Smooth muscle cell (in vitro differentiated cells): ENCODE data around the gene ECHDC3. TPM values are rescaled to one million over a fixed set of nuclear protein-coding genes. Genes with fewer than 3 reads are reported as not detected.

Source experiments
- DNase-seq: peaks from one replicate; lab custom pipeline; 2025; ENCODE audit not compliant: unreplicated experiment; lab: John Stamatoyannopoulos, UW
- H2AFZ ChIP-seq: fragments of 200-600 bp; sonication (generic); 2 replicates; pipeline ENCODE4 v1.6.0; 2016; ENCODE audit warnings: antibody characterized with exemption, low read depth, mild to moderate bottlenecking
- H3F3A ChIP-seq: fragments of 200-600 bp; sonication (generic); 2 replicates; pipeline ENCODE4 v1.6.0; 2017; ENCODE audit warnings: antibody characterized with exemption, low read depth
- H3K27ac ChIP-seq: fragments of 200-600 bp; sonication (generic); 2 replicates; pipeline ENCODE4 v1.5.1; 2016; ENCODE audit warnings: low read depth, mild to moderate bottlenecking
- H3K27me3 ChIP-seq: fragments of 200-600 bp; sonication (generic); 2 replicates; pipeline ENCODE4 v1.6.1; 2016; ENCODE audit warnings: low read depth, mild to moderate bottlenecking
- H3K36me3 ChIP-seq: fragments of 200-600 bp; sonication (generic); 2 replicates; pipeline ENCODE4 v1.5.1; 2016; ENCODE audit warnings: low read depth
- H3K4me1 ChIP-seq: fragments of 200-600 bp; sonication (generic); 2 replicates; pipeline ENCODE4 v1.5.1; 2016; ENCODE audit warnings: low read depth
- H3K4me2 ChIP-seq: fragments of 200-600 bp; sonication (generic); 2 replicates; pipeline ENCODE4 v1.6.0; 2016; ENCODE audit warnings: mild to moderate bottlenecking
- H3K4me3 ChIP-seq: fragments of 200-600 bp; sonication (generic); 2 replicates; pipeline ENCODE4 v1.5.1; 2016; ENCODE audit warnings: mild to moderate bottlenecking
- H3K79me2 ChIP-seq: fragments of 200-600 bp; sonication (generic); 2 replicates; pipeline ENCODE4 v1.6.0; 2016; ENCODE audit warnings: low read depth, mild to moderate bottlenecking
- H3K9ac ChIP-seq: fragments of 200-600 bp; sonication (generic); 2 replicates; pipeline ENCODE4 v1.6.0; 2016; ENCODE audit warnings: low read depth
- H3K9me3 ChIP-seq: fragments of 200-600 bp; sonication (generic); replicated peaks from 2 replicates; pipeline ENCODE4 v1.5.1; 2016; ENCODE audit warnings: low read depth
- H4K20me1 ChIP-seq: fragments of 200-600 bp; sonication (generic); 2 replicates; pipeline ENCODE4 v1.6.0; 2016; ENCODE audit warnings: low read depth
- CTCF ChIP-seq: fragments of 200-600 bp; sonication (generic); IDR thresholded peaks from 2 replicates; pipeline ENCODE4 v1.5.1; 2017; ENCODE audit warnings: borderline replicate concordance, mild to moderate bottlenecking, antibody characterized with exemption; ENCODE audit not compliant: insufficient read depth, poor library complexity, severe bottlenecking
- WGBS: methylation state at CpG from one replicate; pipeline ENCODE4 v1.1.7; 2016; ENCODE audit warnings: low lambda C conversion rate; 5-methylcytosine and 5-hydroxymethylcytosine counted together
- polyA plus RNA-seq: library from polyadenylated mRNA; unstranded; fragments of >200 nt; fragmentation: Nextera tagmentation; extraction: Ambion mirVana; gene quantifications from 2 replicates; pipeline ENCODE4 v1.2.1, GENCODE V29; 2016
- total RNA-seq: library from RNA; depleted of rRNA; stranded (reverse); fragments of >200 nt; gene quantifications from 2 replicates; pipeline ENCODE4 v1.2.3, GENCODE V29; 2014

ECHDC3 gene
- total and polyA plus RNA-seq, 2 experiments from 2014 or later: 8.7 to 10.2 TPM

- Histone ChIP-seq H3K4me3 (no peak overlapping the region), H3K4me1 (no peaks in the 10 kb centered on the region), H3K36me3 (no peaks in the 10 kb centered on the region), H3K9ac (no peak overlapping the region), H3F3A (no peaks in the 10 kb centered on the region), H3K4me2 (no peak overlapping the region), H3K9me3 (no peaks in the 10 kb centered on the region), H3K79me2 (no peaks in the 10 kb centered on the region), H4K20me1 (no peaks in the 10 kb centered on the region), H3K27me3 (no peaks in the 10 kb centered on the region), H2AFZ (no peak overlapping the region), H3K27ac (no peak overlapping the region)
- WGBS: 92% methylated on average over 16 of the region's 16 CpGs
- DNase-seq: no peak
- TF ChIP-seq CTCF: no peak
Measured at GRCh38 chr10:11804336-11804735, 62.2 kb downstream of the ECHDC3 start.

GRCh38 chr10:11805792-11806191 is 63.6 kb downstream of the ECHDC3 start:
- Histone ChIP-seq H3K27ac (no peak overlapping the region), H3K9me3 (no peaks in the 10 kb centered on the region), H3K36me3 (no peaks in the 10 kb centered on the region), H4K20me1 (no peaks in the 10 kb centered on the region), H3K4me1 (no peaks in the 10 kb centered on the region), H3K79me2 (no peaks in the 10 kb centered on the region), H2AFZ (no peak overlapping the region), H3K4me3 (no peak overlapping the region), H3K9ac (no peak overlapping the region), H3F3A (no peaks in the 10 kb centered on the region), H3K4me2 (no peak overlapping the region), H3K27me3 (no peaks in the 10 kb centered on the region)
- no peak for TF ChIP-seq CTCF
- WGBS: 80% methylated on average over 4 of the region's 4 CpGs
- DNase-seq: no peak

- Histone ChIP-seq H3F3A (no peaks in the 10 kb centered on the region), H3K27me3 (no peaks in the 10 kb centered on the region), H3K4me1 (no peaks in the 10 kb centered on the region), H3K79me2 (no peaks in the 10 kb centered on the region), H3K36me3 (no peaks in the 10 kb centered on the region), H3K4me3 (no peak overlapping the region), H4K20me1 (no peaks in the 10 kb centered on the region), H3K27ac (no peak overlapping the region), H3K9ac (no peak overlapping the region), H2AFZ (no peak overlapping the region), H3K4me2 (no peak overlapping the region), H3K9me3 (no peaks in the 10 kb centered on the region)
- DNase-seq: no peak
- TF ChIP-seq CTCF: no peak
- WGBS: 92% methylated on average over 6 of the region's 6 CpGs
Measured at GRCh38 chr10:11806706-11807105, 64.5 kb downstream of the ECHDC3 start.

- no peak overlapping the region for H3K4me2 ChIP-seq
- H3K79me2 ChIP-seq: no peaks in the 10 kb centered on the region
- no peaks in the 10 kb centered on the region for H3K36me3 ChIP-seq
- TF ChIP-seq CTCF: no peak
- no peaks in the 10 kb centered on the region for H3K27me3 ChIP-seq
- H3K9ac ChIP-seq: no peak overlapping the region
- no peaks in the 10 kb centered on the region for H3F3A ChIP-seq
- no peak overlapping the region for H2AFZ ChIP-seq
- H3K9me3 ChIP-seq: no peaks in the 10 kb centered on the region
- 96% methylated on average over 5 of the region's 5 CpGs for WGBS
- H3K4me1 ChIP-seq: no peaks in the 10 kb centered on the region
- no peak for DNase-seq
- no peaks in the 10 kb centered on the region for H4K20me1 ChIP-seq
- H3K4me3 ChIP-seq: no peak overlapping the region
- no peak overlapping the region for H3K27ac ChIP-seq
Measured at GRCh38 chr10:11808808-11809207, 66.6 kb downstream of the ECHDC3 start.
